HG03571 (cell line): ENCODE results near the gene C16orf54.
"Not testable (repeated sequence)": the region's sequence is repeated elsewhere in the genome, so short reads cannot be mapped to it uniquely, and the experiment has no call there.

Experiments used
- ATAC-seq: cut with Tn5 transposase; IDR thresholded peaks from one replicate; pipeline ENCODE4 v1.9.1; 2021; ENCODE audit not compliant: unreplicated experiment

The C16orf54 gene

GRCh38 chr16:29710227-29711219 is 35.3 kb downstream of the C16orf54 start:
- peak; percentile 51 for ATAC-seq

- not testable (repeated sequence) for ATAC-seq
Observed at GRCh38 chr16:29709657-29710056, 36.1 kb downstream of the C16orf54 start.

DNA sequence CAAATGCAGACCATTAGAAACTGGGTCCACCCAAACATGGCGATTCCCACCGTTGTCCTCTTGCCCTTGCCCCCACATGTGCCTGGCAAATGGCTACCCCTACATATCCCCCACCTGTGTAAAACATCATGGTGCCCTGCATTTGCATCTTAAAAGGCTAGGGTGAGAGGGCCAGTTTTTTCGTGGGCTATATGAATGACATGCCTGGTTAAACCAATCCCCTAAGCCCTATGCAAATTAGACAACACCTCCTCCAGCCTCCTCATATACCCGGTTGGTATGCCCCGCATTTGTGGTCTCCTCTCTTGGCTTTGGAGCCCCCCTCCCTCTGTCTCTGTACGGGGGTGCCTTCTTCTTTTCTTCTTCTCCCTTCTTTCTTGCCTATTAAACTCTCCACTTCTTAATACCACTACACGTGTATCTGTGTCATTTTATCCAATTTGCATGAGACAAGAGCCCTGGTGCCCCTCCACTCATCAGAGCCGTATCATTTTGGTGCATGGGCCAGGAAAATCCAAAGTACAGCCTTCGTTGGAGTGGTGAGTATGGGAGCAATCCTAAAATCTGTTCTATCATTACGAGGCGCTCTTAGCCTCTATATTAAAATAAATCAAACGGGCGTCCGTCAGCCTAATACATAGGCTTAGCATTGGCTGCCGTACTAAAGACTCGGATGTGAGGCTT is 36.7 kb downstream of the C16orf54 start:
- no peak for ATAC-seq

GRCh38 chr16:29707160-29707559 is 38.6 kb downstream of the C16orf54 start:
- ATAC-seq = not testable (repeated sequence)

DNA sequence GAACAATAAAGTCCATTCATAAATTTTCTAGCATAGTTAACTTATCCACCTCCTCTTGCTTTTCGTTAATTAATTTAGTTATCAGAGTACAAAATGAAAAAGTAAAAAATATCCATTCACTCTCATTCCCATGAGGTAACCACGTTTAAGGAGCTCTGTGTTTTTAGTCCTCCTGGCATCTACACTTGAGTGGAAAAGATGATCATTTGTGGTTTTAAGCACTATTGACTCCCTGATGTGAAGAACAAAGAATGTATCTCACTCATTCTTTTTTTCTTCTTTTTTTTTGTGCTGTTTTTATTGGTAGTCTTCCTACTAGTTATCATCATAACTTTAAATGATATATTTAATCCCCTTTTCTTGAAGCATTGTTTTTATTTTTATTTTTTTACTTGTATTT is 40.8 kb downstream of the C16orf54 start:
- no peak for ATAC-seq

DNA sequence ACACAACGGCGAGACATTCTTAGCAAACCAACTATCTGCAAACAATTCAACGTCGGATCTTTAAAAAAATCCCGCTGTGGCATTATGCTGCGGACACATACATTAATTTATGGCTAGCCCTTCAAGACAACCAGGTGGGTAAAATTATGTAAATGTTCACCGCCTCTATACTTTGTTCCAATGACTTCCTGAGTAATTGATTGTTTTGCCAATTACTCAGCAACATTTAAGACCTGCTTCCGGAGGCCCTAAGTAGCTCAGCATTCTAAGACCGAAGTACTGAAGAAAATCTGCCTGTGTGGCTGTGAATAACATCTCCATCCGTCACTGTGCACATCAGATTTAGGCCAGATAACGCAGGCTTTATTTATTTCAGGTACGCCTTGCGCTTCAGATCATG is 43.5 kb downstream of the C16orf54 start:
- peak; percentile 38 for ATAC-seq

DNA sequence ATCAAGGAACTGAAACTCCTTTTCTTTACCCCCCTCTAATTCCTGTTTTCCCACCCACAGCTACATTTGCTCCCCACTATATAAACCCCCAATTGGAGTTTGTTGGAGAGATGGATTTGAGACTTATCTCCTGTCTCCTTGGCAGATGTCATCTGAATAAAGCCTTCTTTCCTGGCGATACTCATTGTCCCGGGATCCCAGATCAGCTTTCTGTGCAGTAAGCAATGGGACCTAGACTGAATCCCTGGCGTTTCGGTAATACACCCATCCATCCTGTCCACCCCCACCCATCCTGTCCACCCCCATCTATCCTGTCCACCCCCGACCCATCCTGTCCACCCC is 44.6 kb downstream of the C16orf54 start:
- ATAC-seq = no peak

- no peak for ATAC-seq
Observed at GRCh38 chr16:29700253-29700987, 45.4 kb downstream of the C16orf54 start.

DNA sequence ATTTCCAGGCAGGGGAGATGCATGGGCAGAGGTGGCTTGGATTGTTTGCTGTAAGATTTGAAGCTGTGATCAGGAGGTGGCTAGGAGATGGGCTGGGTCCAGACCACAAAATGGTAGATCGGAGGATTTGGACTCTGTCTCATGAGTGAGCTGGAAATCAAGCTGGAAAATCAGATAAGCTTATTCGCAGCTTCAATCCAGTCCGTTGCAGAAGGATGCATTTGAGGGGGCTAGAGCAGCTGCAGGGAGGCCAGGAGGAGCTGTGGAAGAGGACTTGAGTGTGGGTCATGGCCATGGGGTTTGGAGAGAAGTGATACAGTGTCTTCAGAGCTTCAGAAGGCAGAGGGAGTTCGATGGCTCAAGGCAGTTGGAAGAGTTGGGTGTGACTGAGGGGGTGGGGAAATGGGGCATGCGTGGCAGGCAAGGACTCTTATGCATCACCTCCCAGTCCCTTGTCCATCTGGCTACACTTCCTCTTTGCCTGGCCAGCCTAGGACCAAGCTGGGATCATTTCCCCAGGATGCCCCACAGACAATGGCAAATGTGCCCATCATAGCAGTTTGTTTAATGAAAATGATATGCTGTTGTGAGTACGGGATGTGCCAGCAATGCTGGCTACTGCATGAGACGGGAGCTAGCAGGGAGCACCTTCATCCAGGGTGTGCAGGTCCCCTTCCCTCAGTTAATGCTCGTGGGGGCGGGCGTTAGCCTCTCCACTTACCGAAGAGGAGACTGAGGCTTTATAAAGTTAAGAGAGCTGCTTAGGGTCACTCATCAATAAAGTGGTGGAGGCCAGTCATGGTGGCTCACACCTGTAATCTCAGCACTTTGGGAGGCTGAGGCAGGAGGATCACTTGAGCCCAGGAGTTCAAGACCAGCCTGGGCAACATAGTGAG is 46.2 kb downstream of the C16orf54 start:
- ATAC-seq = no peak

DNA sequence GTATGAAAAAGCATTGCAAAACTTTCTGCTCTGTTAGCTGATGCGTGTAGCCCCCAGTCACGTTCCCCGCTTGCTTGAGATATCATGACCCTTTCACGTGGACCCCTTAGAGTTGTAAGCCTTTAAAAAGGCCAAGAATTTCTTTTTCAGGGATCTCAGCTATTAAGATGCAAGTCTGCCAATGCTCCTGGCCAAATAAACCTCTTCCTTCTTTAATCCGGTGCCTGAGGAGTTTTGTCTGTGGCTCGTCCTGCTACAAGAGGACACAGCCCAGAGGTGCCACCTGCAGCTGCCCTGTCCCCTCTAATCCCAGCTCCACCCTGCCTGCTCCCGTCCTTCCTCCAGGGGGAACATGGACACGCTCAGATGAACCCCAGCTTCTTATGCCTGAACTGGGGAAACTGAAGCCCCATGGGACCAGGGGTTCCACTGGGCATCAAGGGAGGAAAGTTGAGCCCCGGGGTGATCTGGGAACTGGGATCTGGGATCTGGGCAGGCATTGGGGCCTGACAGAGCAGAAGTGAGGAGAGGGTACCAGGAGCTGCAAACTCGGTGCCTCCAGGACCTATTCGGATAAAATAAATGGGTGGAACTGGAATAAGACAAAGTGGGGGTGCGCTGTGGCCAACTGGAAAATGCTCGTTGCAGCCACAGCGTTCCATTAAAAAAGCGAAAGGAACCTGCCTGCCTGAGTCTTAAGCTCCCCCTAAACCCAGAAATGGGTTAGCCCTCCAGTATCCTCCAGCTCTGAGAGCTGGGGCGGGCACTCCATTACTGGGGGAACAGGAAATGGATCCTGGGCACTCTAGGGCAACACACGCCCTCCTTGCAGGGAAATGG is 47.1 kb downstream of the C16orf54 start:
- no peak for ATAC-seq

- no peak for ATAC-seq
Observed at GRCh38 chr16:29698042-29698441, 47.7 kb downstream of the C16orf54 start.

- no peak for ATAC-seq
Observed at GRCh38 chr16:29697391-29697790, 48.4 kb downstream of the C16orf54 start.

DNA sequence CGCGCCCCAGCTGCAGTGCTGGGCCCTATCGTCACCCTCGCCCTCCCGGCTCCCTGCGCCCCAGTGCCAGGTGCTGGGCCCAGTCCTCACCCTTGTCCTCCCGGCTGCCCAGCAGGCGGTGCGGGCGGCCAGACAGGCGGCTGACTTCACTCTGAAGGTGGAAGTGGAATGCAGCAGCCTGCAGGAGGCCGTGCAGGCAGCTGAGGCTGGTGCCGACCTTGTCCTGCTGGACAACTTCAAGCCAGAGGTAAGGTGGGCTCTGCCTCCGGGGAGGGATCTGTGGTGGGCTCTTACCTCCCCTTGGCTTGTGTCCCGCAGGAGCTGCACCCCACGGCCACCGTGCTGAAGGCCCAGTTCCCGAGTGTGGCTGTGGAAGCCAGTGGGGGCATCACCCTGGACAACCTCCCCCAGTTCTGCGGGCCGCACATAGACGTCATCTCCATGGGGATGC is 48.9 kb downstream of the C16orf54 start:
- ATAC-seq = no peak

DNA sequence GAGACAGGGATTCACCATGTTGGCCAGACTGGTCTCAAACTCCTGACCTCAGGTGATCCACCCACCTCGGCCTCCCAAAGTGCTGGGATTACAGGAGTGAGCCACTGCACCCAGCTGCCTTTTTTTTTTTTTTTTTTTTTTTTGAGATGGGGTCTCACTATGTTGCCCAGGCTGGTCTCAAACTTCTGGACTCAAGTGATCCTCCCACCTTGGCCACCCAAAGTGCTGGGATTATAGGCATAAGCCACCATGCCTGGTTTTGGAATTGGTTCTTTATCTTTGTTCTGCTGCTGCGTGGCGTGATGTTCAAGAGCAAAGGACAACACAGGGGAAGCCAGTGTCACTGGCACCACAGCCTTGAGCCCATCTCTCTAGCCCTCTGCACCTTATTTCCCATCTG is 50.1 kb downstream of the C16orf54 start:
- ATAC-seq = not testable (repeated sequence)

- no peak for ATAC-seq
Observed at GRCh38 chr16:29694384-29695195, 51.2 kb downstream of the C16orf54 start.

DNA sequence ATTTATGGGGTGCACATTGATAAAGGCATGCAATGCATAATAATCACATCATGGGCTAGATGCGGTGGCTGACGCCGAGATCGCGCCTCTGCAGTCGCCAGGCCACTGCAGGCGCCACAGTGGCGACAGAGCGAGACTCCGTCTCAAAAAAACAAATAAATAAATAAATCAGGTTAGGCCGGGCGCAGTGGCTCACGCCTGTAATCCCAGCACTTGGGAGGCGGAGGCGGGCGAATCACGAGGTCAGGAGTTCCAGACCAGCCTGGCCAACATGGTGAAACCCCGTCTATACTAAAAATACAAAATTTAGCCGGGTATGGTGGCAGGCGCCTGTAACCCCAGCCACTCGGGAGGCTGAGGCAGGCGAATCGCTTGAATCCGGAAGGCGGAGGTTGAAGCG is 53.2 kb downstream of the C16orf54 start:
- ATAC-seq = not testable (repeated sequence)
